ENCODE measurements around the gene CACNB2.

Gene CACNB2

GRCh38 chr10:18483516-18484186 lies 343.4 kb downstream of the CACNB2 start:
- H3K4me3 Mint-ChIP-seq = no peak overlapping the region
- peaks cover 2% of the 10 kb centered on the region for H3K27me3 Mint-ChIP-seq
- no peaks in the 10 kb centered on the region for H3K36me3 Mint-ChIP-seq
- no peak overlapping the region for H3K27ac Mint-ChIP-seq
- H3K9me3 Mint-ChIP-seq (ENCODE audit: low read depth) = no peaks in the 10 kb centered on the region
- H3K4me1 Mint-ChIP-seq (ENCODE audit: low read depth) = no peaks in the 10 kb centered on the region

GRCh38 chr10:18486438-18486837 lies 346.2 kb downstream of the CACNB2 start:
- Mint-ChIP-seq H3K9me3 (ENCODE audit: low read depth) (no peaks in the 10 kb centered on the region), H3K27me3 (peaks cover 2% of the 10 kb centered on the region), H3K27ac (no peak overlapping the region), H3K36me3 (no peaks in the 10 kb centered on the region), H3K4me1 (ENCODE audit: low read depth) (no peaks in the 10 kb centered on the region), H3K4me3 (no peak overlapping the region)

GRCh38 chr10:18490755-18491154 lies 350.5 kb downstream of the CACNB2 start:
- peaks cover 2% of the 10 kb centered on the region for H3K27me3 Mint-ChIP-seq
- H3K4me1 Mint-ChIP-seq (ENCODE audit: low read depth) = no peaks in the 10 kb centered on the region
- H3K9me3 Mint-ChIP-seq (ENCODE audit: low read depth) = no peaks in the 10 kb centered on the region
- H3K27ac Mint-ChIP-seq = no peak overlapping the region
- H3K36me3 Mint-ChIP-seq = no peaks in the 10 kb centered on the region
- no peak overlapping the region for H3K4me3 Mint-ChIP-seq

GRCh38 chr10:18497806-18498369 lies 357.7 kb downstream of the CACNB2 start:
- H3K27me3 Mint-ChIP-seq = peaks cover 14% of the 10 kb centered on the region
- no peaks in the 10 kb centered on the region for H3K9me3 Mint-ChIP-seq (ENCODE audit: low read depth)
- no peaks in the 10 kb centered on the region for H3K36me3 Mint-ChIP-seq
- no peak overlapping the region for H3K27ac Mint-ChIP-seq
- H3K4me3 Mint-ChIP-seq = no peak overlapping the region
- H3K4me1 Mint-ChIP-seq (ENCODE audit: low read depth) = no peaks in the 10 kb centered on the region

- no peak overlapping the region for H3K4me3 Mint-ChIP-seq
- no peak overlapping the region for H3K27ac Mint-ChIP-seq
- H3K4me1 Mint-ChIP-seq (ENCODE audit: low read depth) = no peaks in the 10 kb centered on the region
- peaks cover 15% of the 10 kb centered on the region for H3K27me3 Mint-ChIP-seq
- H3K9me3 Mint-ChIP-seq (ENCODE audit: low read depth) = no peaks in the 10 kb centered on the region
- H3K36me3 Mint-ChIP-seq = no peaks in the 10 kb centered on the region
These were observed 358.8 kb downstream of the CACNB2 start for GRCh38 chr10:18498998-18499397.

- H3K4me3 Mint-ChIP-seq = no peak overlapping the region
- H3K9me3 Mint-ChIP-seq (ENCODE audit: low read depth) = no peaks in the 10 kb centered on the region
- H3K36me3 Mint-ChIP-seq = no peaks in the 10 kb centered on the region
- H3K4me1 Mint-ChIP-seq (ENCODE audit: low read depth) = no peaks in the 10 kb centered on the region
- H3K27me3 Mint-ChIP-seq = peaks cover 17% of the 10 kb centered on the region
- no peak overlapping the region for H3K27ac Mint-ChIP-seq
These were observed 360.4 kb downstream of the CACNB2 start for GRCh38 chr10:18500576-18500975.

GRCh38 chr10:18501198-18501597 lies 361.0 kb downstream of the CACNB2 start:
- no peaks in the 10 kb centered on the region for H3K36me3 Mint-ChIP-seq
- H3K4me1 Mint-ChIP-seq (ENCODE audit: low read depth) = no peaks in the 10 kb centered on the region
- peaks cover 17% of the 10 kb centered on the region for H3K27me3 Mint-ChIP-seq
- H3K4me3 Mint-ChIP-seq = no peak overlapping the region
- H3K9me3 Mint-ChIP-seq (ENCODE audit: low read depth) = no peaks in the 10 kb centered on the region
- no peak overlapping the region for H3K27ac Mint-ChIP-seq

- H3K27me3 Mint-ChIP-seq = peaks cover 17% of the 10 kb centered on the region
- no peak overlapping the region for H3K4me3 Mint-ChIP-seq
These were observed 361.4 kb downstream of the CACNB2 start for GRCh38 chr10:18501629-18502028.

GRCh38 chr10:18504161-18504560 lies 363.9 kb downstream of the CACNB2 start:
- no peaks in the 10 kb centered on the region for H3K9me3 Mint-ChIP-seq (ENCODE audit: low read depth)
- H3K27me3 Mint-ChIP-seq = peaks cover 17% of the 10 kb centered on the region
- H3K36me3 Mint-ChIP-seq = no peaks in the 10 kb centered on the region
- H3K4me1 Mint-ChIP-seq (ENCODE audit: low read depth) = no peaks in the 10 kb centered on the region
- no peak overlapping the region for H3K27ac Mint-ChIP-seq
- H3K4me3 Mint-ChIP-seq = no peak overlapping the region

More at GRCh38 chr10:18501629-18502028, 361.4 kb downstream of the CACNB2 start:
- no peaks in the 10 kb centered on the region for H3K36me3 Mint-ChIP-seq
- H3K27ac Mint-ChIP-seq = no peak overlapping the region
- H3K4me1 Mint-ChIP-seq (ENCODE audit: low read depth) = no peaks in the 10 kb centered on the region
- no peaks in the 10 kb centered on the region for H3K9me3 Mint-ChIP-seq (ENCODE audit: low read depth)

- H3K27me3 Mint-ChIP-seq = peaks cover 9% of the 10 kb centered on the region
- no peaks in the 10 kb centered on the region for H3K36me3 Mint-ChIP-seq
- no peaks in the 10 kb centered on the region for H3K9me3 Mint-ChIP-seq (ENCODE audit: low read depth)
- no peak overlapping the region for H3K4me3 Mint-ChIP-seq
- no peaks in the 10 kb centered on the region for H3K4me1 Mint-ChIP-seq (ENCODE audit: low read depth)
- H3K27ac Mint-ChIP-seq = no peak overlapping the region
These were observed 365.4 kb downstream of the CACNB2 start for GRCh38 chr10:18505456-18506118.

GRCh38 chr10:18508587-18508986 lies 368.4 kb downstream of the CACNB2 start:
- Mint-ChIP-seq H3K27ac (no peak overlapping the region), H3K4me3 (no peak overlapping the region), H3K4me1 (ENCODE audit: low read depth) (no peaks in the 10 kb centered on the region), H3K9me3 (ENCODE audit: low read depth) (peaks cover 6% of the 10 kb centered on the region), H3K36me3 (peaks cover 14% of the 10 kb centered on the region), H3K27me3 (peaks cover 2% of the 10 kb centered on the region)

- Mint-ChIP-seq H3K4me3 (no peak overlapping the region), H3K9me3 (ENCODE audit: low read depth) (peaks cover 14% of the 10 kb centered on the region), H3K27me3 (peaks cover 2% of the 10 kb centered on the region), H3K36me3 (peaks cover 25% of the 10 kb centered on the region), H3K27ac (no peak overlapping the region), H3K4me1 (ENCODE audit: low read depth) (no peaks in the 10 kb centered on the region)
These were observed 374.3 kb downstream of the CACNB2 start for GRCh38 chr10:18514537-18514936.

GRCh38 chr10:18516851-18517250 lies 376.6 kb downstream of the CACNB2 start:
- Mint-ChIP-seq H3K4me1 (ENCODE audit: low read depth) (no peaks in the 10 kb centered on the region), H3K27ac (no peak overlapping the region), H3K36me3 (peaks cover 21% of the 10 kb centered on the region), H3K4me3 (no peak overlapping the region), H3K9me3 (ENCODE audit: low read depth) (peaks cover 21% of the 10 kb centered on the region), H3K27me3 (peaks cover 2% of the 10 kb centered on the region)

GRCh38 chr10:18523025-18523424 lies 382.8 kb downstream of the CACNB2 start:
- no peaks in the 10 kb centered on the region for H3K27me3 Mint-ChIP-seq
- H3K36me3 Mint-ChIP-seq = peaks cover 6% of the 10 kb centered on the region
- H3K4me3 Mint-ChIP-seq = no peak overlapping the region
- peaks cover 2% of the 10 kb centered on the region for H3K4me1 Mint-ChIP-seq (ENCODE audit: low read depth)
- H3K27ac Mint-ChIP-seq = no peak overlapping the region
- peaks cover 11% of the 10 kb centered on the region for H3K9me3 Mint-ChIP-seq (ENCODE audit: low read depth)

- Mint-ChIP-seq H3K36me3 (peaks cover 6% of the 10 kb centered on the region), H3K4me1 (ENCODE audit: low read depth) (peaks cover 2% of the 10 kb centered on the region), H3K27me3 (no peaks in the 10 kb centered on the region), H3K9me3 (ENCODE audit: low read depth) (peaks cover 11% of the 10 kb centered on the region), H3K27ac (no peak overlapping the region), H3K4me3 (no peak overlapping the region)
These were observed 383.6 kb downstream of the CACNB2 start for GRCh38 chr10:18523858-18524257.
